Activated naive CD4-positive, alpha-beta T cell treated with anti-CD3 and anti-CD28 coated beads, Interleukin-2, amount 50 U/mL, for 16 hours (primary cell): Measurements from ENCODE around the gene APPBP2.
"Not testable (repeated sequence)": the region's sequence is repeated elsewhere in the genome, so short reads cannot be mapped to it uniquely, and the experiment has no call there.

Experiments
- DNase-seq: peaks from one replicate; pipeline ENCODE4 v3.0.0-alpha.2; 2020

The APPBP2 gene

DNA sequence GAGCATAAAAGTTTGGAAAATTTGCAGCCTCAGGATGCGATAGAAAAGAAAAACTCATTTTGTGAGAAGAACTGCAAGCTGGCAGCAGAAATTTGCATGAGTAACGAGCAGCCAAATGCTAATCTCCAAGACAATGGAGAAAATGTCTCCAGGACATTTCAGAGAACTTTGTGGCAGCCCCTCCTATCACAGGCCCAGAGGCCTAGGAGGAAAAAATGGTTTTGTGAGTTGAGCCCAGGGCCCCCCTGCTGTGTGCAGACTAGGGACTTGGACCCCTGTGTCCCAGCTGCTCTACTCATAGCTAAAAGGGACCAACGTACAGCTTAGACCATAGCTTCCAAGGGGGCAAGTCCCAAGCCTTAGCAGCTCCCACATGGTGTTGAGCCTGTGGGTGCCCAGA lies 34.3 kb downstream of the APPBP2 start:
- DNase-seq: no peak

- not testable (repeated sequence) for DNase-seq
These were observed 35.4 kb downstream of the APPBP2 start for GRCh38 chr17:60490594-60490993.

DNA sequence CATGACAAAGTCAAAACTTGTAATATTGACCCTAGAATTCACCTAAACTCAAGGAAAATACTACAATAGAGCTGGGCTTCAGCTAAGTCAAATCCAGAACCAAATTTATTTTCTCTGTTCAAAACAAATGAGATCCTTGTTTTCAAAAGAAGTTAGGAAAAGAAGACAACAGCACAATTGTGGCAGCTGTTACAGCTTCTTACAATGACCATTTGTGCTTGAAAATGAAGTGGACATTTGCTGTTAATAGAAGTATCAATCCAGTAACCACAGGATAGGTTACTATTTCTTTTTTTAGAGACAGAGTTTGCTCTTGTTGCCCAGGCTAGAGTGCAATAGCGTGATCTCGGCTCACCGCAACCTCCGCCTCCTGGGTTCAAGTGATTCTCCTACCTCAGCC lies 44.4 kb downstream of the APPBP2 start:
- DNase-seq: no peak

- DNase-seq: no peak
These were observed 52.3 kb downstream of the APPBP2 start for GRCh38 chr17:60473788-60474187.

- no peak for DNase-seq
These were observed 53.6 kb downstream of the APPBP2 start for GRCh38 chr17:60472449-60472848.

DNA sequence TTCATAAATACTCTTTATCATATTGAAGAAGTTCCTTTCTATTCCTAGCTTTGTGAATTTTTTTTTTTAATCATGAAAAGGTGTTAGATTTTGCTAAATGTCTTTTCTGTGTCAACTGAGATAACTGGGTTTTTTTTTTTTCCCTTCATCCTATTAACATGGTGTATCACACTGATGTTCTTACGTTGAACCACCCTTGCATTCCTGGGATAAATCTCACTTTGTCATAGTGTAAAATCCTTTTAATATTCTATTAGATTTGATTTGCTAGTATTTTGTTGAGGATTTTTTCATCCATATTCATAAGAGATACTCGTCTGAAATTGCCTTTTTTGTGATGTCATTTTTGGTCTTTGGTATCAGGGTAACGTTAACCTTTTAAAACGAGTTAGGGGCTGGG lies 54.6 kb downstream of the APPBP2 start:
- no peak for DNase-seq

GRCh38 chr17:60468371-60468770 lies 57.7 kb downstream of the APPBP2 start:
- DNase-seq: no peak

GRCh38 chr17:60464343-60464742 lies 61.7 kb downstream of the APPBP2 start:
- no peak for DNase-seq

DNA sequence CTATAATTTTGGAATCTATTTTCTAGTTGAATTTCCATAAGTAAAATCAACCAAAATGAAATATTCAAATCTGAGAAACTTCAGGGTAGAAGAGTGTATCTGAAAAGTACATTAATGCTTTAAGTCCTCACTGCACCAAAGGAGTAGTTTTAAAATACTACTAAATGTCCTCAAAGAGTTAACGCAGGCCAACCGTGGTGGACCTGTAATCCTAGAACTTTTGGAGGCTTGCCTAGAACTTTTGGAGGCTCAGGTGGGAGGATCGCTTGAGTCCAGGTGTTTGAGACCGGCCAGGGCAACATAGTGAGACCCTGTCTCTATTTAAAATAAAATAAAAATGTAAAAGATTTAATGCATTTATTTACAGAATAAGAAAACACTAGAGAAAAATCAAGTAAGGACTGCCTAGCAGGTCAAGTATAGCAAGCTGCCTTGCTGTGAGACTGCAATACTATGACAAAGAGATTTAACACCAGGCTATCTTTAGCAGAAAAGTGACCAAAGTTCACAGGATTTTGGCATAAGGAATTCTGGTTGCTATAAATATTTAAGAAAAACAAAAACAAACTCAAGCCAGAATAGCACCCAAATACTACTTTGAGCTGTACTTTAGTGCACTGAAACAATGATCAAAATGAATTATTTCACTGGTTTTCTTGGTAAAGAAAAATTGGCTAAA lies 62.7 kb downstream of the APPBP2 start:
- DNase-seq: no peak

DNA sequence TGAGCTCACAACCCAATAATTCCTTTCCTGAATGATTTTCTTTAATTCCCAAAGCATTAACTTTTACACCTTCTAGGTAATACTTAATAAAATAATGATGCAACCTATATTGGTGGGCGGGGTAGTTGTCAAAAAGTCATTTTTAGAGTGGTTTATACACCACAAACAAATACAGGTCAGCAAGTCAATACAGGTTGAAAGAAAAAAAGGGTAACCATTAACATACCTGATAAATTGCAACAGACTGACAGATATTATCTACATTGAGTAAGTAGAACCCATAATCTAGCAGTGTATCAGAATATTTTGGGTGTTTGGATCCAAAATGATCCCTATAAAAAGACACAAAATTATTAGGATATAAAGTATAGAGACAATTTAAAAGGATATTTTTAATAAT lies 64.5 kb downstream of the APPBP2 start:
- DNase-seq: no peak

DNA sequence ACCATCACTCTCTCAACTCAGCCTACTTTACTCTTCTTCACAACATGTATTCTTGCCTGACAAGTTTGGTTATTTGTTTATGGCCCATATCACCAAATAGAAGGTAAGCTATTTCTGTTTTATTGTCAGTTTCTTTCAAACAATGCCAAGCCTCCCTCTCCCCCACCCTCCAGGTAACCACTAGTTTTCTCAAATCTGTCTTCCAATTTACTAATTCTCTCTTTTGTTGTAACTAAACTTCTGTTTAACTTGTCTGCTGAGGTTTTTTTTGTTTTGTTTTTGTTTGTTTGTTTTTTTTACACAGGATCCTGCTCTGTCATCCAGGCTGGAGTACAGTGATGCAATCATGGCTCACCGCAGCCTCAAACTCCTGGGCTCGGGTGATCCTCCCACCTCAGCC lies 68.9 kb downstream of the APPBP2 start:
- DNase-seq: no peak

DNA sequence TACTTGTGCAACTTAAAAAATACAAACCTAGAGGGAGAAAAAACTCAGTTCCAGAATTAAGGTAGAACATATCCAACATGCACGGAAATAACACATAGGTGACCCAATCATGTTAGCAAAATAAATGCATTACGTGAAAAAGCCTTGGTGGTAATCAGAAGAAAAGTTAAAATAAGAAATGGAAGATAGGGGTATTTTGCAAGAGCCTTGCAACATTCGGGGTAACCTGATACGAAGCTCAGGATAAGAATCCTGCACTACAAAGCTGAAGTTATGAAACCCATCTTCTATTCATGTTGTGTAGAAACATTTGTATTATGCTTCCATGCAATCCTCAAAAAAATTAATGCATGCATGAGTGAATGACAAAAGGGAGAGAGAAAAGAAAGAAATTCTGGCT lies 70.7 kb downstream of the APPBP2 start:
- DNase-seq: no peak

- DNase-seq: no peak
These were observed 74.1 kb downstream of the APPBP2 start for GRCh38 chr17:60451965-60452364.

GRCh38 chr17:60451071-60451470 lies 75.0 kb downstream of the APPBP2 start:
- DNase-seq: no peak

- no peak for DNase-seq
These were observed 78.7 kb downstream of the APPBP2 start for GRCh38 chr17:60447375-60447774.

GRCh38 chr17:60445144-60445543 lies 80.9 kb downstream of the APPBP2 start:
- no peak for DNase-seq

GRCh38 chr17:60443713-60444112 lies 82.3 kb downstream of the APPBP2 start:
- DNase-seq: no peak

- no peak for DNase-seq
These were observed 83.5 kb downstream of the APPBP2 start for GRCh38 chr17:60442271-60443173.

GRCh38 chr17:60439501-60439900 lies 86.5 kb downstream of the APPBP2 start:
- no peak for DNase-seq

- DNase-seq: no peak
These were observed 89.4 kb downstream of the APPBP2 start for GRCh38 chr17:60436676-60437075.

DNA sequence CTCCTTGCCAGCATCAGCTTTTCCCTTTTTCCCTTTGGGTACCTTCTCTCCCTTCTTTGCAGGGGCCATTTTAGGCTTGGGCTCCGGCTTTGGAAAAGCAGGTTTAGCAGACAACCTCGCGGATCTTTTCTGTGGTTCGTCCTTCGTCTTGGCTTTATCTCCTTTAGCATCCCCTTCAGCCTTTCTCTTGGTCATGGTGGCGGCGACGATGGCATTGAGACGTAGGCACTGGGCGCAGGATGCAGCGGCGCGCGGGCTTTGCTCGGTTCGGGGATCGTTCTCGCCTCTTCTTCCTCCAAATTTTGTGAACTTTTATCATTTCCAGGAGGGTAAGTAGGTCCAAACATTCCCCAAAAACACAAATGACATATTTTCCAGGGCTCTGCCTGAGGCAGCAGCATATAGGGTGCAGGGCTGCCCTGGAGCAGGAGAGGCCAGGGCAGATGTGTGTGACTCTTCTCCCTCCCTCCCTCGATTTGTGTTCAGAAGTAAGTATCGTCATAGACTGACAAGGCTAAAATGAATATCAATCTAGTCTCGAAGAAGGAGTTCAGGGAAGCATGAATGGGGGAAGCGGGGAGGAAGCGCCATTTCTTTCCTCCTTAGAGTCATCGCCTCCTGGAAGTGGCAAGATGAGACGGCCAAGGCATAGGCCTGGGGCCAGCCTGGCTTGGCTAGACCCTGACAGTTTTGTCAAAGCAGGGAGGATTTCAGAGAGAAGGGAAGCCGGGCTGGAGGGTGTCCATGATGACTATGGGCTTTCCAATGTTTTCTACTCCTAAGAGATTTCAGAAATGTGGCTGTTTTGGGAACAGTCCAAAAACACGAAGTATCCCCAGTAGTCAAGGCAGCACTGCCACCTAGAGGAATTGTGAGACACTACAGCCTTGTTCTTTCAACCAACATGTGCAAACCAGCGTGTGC lies 90.5 kb downstream of the APPBP2 start:
- peak; percentile 48 for DNase-seq

DNA sequence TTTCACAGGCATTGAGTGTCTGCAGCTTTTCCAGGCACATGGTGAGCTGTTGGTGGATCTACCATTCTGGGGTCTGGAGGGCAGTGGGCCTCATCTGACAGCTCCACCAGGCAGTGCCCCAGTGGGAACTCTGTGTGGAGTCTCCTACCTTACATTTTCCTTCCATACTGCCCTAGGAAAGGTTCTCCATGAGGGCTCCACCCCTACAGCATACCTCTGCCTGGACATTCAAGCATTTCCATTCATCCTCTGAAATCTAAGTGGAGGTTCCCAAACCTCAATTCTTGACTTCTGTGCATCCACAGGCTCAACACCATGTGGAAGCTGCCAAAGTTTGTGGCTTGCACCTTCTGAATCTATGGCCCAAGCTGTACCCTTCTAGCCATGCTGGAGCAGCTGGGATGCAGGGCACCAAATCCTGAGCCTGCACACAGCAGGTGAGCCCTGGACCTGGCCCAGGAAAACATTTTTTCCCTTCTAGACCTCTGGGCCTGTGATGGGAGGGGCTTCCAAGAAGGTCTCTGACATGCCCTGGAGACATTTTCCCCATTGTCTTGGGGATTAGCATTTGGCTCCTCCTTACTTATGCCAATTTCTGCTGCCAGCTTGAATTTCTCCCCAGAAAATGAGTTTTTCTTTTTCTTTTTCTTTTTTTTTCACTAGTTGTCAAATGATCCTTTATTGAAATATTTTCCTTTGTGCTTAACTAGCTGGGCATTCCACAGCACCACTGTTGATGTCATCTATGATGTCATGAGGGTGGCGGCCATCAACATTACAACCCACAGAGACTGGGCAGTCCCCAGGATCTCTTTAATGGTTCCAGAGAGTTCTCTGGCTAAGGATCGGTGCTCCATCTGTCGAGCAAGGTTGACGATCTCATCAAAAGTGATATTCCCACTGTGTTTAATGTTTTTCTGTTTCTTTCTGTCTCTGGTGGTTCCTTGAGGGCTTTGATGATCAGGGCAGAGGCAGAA lies 92.7 kb downstream of the APPBP2 start:
- DNase-seq: not testable (repeated sequence)
